Naive thymus-derived CD4-positive, alpha-beta T cell (primary cell): ENCODE data around the gene TNIP2. TPM values are rescaled to one million over a fixed set of nuclear protein-coding genes. Genes with fewer than 3 reads are reported as not detected.

ENCODE experiments used
- ATAC-seq: fragments of 150-1000 bp; cut with Tn5 transposase; 2 replicates; pipeline ENCODE4 v1.10.0; 2021; ENCODE audit warnings: mild to moderate bottlenecking, moderate library complexity
- CTCF ChIA-PET: fragments of 350-600 bp; sonication (Branson Sonifier 250); formaldehyde crosslinking; loops from one replicate; lab custom pipeline; 2021; ENCODE audit warnings: antibody characterized with exemption; lab: Charles Lee
- POLR2A ChIA-PET: fragments of 350-600 bp; sonication (Branson Sonifier 250); formaldehyde crosslinking; loops from one replicate; lab custom pipeline; 2021; ENCODE audit warnings: antibody characterized with exemption, inconsistent platforms; lab: Charles Lee
- DNase-seq, 9 donors: peaks; one replicate each; pipeline versions ENCODE4 v3.0.0 to v3.0.0-alpha.2; 2020 to 2022; ENCODE audit warnings: mixed read lengths in 1 of 9
- H3K27ac ChIP-seq: one replicate; pipeline ENCODE4 v1.7.0; 2013; ENCODE audit warnings: mild to moderate bottlenecking, low read depth, low read length, moderate library complexity
- H3K27me3 ChIP-seq, 2 donors: one replicate each; pipeline ENCODE4 v1.7.0; 2013; ENCODE audit warnings: low read length in 2 of 2, mild to moderate bottlenecking in 2 of 2, moderate library complexity in 2 of 2; ENCODE audit not compliant: control insufficient read depth in 2 of 2, insufficient read depth in 2 of 2
- H3K36me3 ChIP-seq, 3 experiments: 1 replicate in 2 of 3; 2 replicates in 1 of 3; pipeline ENCODE4 v1.7.0; 2013; ENCODE audit warnings: low read length in 3 of 3, mild to moderate bottlenecking in 3 of 3, moderate library complexity in 1 of 3; ENCODE audit not compliant: insufficient read depth in 3 of 3, control insufficient read depth in 2 of 3
- H3K4me1 ChIP-seq, 2 donors: one replicate each; pipeline ENCODE4 v1.7.0; 2013; ENCODE audit warnings: low read length in 2 of 2, mild to moderate bottlenecking in 2 of 2, moderate library complexity in 1 of 2; ENCODE audit not compliant: control insufficient read depth in 2 of 2, insufficient read depth in 2 of 2
- H3K4me3 ChIP-seq: 2 replicates; pipeline ENCODE4 v1.7.0; 2013; ENCODE audit warnings: mild to moderate bottlenecking, low read length
- H3K9me3 ChIP-seq, 3 experiments: 1 replicate in 2 of 3; 2 replicates in 1 of 3; pipeline ENCODE4 v1.7.0; 2013; ENCODE audit warnings: low read length in 3 of 3; ENCODE audit not compliant: control insufficient read depth in 2 of 3
- H3K27ac Mint-ChIP-seq, 9 donors: one replicate each; pipeline ENCODE4 v1.8.0; 2020 to 2022; ENCODE audit warnings: mixed read lengths in 9 of 9, mild to moderate bottlenecking in 8 of 9, moderate library complexity in 5 of 9, inconsistent platforms in 2 of 9
- H3K27me3 Mint-ChIP-seq, 5 donors: one replicate each; pipeline ENCODE4 v1.8.0; 2021 to 2022; ENCODE audit warnings: mixed read lengths in 5 of 5, mild to moderate bottlenecking in 1 of 5
- H3K36me3 Mint-ChIP-seq, 5 donors: one replicate each; pipeline ENCODE4 v1.8.0; 2020 to 2022; ENCODE audit warnings: mixed read lengths in 5 of 5, mild to moderate bottlenecking in 3 of 5, inconsistent platforms in 1 of 5
- H3K4me1 Mint-ChIP-seq, 7 donors: one replicate each; pipeline ENCODE4 v1.8.0; 2020 to 2022; ENCODE audit warnings: mixed read lengths in 7 of 7, mild to moderate bottlenecking in 3 of 7, inconsistent platforms in 1 of 7
- H3K4me3 Mint-ChIP-seq, 10 donors: one replicate each; pipeline ENCODE4 v1.8.0; 2020 to 2022; ENCODE audit warnings: mild to moderate bottlenecking in 10 of 10, mixed read lengths in 10 of 10, moderate library complexity in 6 of 10, inconsistent platforms in 2 of 10
- H3K9me3 Mint-ChIP-seq, 11 donors: one replicate each; pipeline ENCODE4 v1.8.0; 2020 to 2022; ENCODE audit warnings: mixed read lengths in 11 of 11, mild to moderate bottlenecking in 4 of 11, inconsistent platforms in 1 of 11, moderate library complexity in 1 of 11
- intact Hi-C, 2 donors: fragments of 100-400 bp; cut with micrococcal nuclease; formaldehyde crosslinking; loops; one replicate each; pipeline ENCODE4 v1.15.1; 2023
- polyA plus RNA-seq, 2 donors: library from polyadenylated mRNA; unstranded; fragments of 300-500 nt; fragmentation: Illumina TruSeq; gene quantifications; one replicate each; pipeline ENCODE4 v1.2.3, GENCODE V29; 2021
- total RNA-seq, 6 experiments: library from RNA in 5 of 6; stranded (reverse) in 5 of 6; gene quantifications; 1 replicate in 5 of 6; 2 replicates in 1 of 6; pipeline ENCODE4 v1.2.3 and lab custom pipeline; 2021 to 2026

Gene TNIP2
- total and polyA plus RNA-seq, 7 experiments from 2014 or later = 33.6 to 56.0 (median 43.6) TPM

DNA sequence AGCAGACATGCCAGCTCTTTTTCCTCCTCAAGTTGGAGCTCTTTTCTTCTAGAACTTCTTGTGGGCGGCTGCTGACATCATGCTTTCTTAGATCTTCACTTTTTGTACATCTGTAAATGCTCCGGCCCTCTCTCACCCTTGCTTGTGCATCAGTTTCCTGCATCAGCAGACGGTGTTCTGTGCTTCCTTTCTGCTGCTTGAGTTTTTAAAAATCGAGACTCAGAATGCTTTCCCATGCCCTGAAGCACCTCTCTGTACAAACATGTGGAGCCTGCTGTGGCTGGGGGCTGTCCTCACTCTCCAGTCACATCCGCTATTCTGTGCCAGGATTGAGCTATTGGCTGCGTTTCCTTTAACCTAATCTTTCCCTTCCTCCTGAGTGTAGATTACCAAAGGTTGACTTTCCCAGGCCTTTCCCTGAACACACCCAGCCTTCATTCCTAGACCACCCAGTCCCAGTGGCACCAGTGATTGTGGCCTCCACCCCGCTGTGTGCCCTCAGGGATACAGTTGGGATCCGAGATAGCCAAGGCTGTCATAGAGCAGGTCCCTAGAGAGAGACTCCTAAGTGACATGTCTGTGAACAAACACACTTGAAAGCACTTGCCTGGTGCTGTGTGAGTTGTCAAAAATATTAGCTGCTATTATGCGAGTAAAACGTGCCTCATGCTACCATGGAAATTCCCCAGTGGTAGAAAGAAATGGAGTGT lies 41.9 kb downstream of the TNIP2 start:
- no peaks in the 10 kb centered on the region for H3K9me3 ChIP-seq
- peaks cover 0 to 13% (median 0%) of the 10 kb centered on the region in 3 experiments for H3K36me3 ChIP-seq
- H3K27me3 ChIP-seq = no peaks in the 10 kb centered on the region
- DNase-seq (peak in 7 of 9 donors; percentile 49 to 74 (median 66)), ATAC-seq (peak; percentile 85)
- Mint-ChIP-seq H3K36me3 (peaks cover 0 to 27% (median 16%) of the 10 kb centered on the region in 5 donors), H3K27ac (peak overlapping the region; percentile 77 to 95 (median 88)), H3K4me3 (peak overlapping the region in 9 of 10 donors; percentile 0 to 66 (median 40)), H3K4me1 (peaks cover 14 to 29% (median 23%) of the 10 kb centered on the region in 7 donors), H3K9me3 (no peaks in the 10 kb centered on the region), H3K27me3 (no peaks in the 10 kb centered on the region)
- no peak overlapping the region for H3K4me3 ChIP-seq
- ChIA-PET POLR2A (interaction anchor here (0.6 to 0.9 kb wide), 2 partner anchors 10 to 29 kb away, joined by 3 read pairs; no protein-coding TSS in a partner anchor), CTCF (interaction anchor here (0.6 to 0.8 kb wide), 2 partner anchors 15 to 105 kb away, joined by 3 read pairs; no protein-coding TSS in a partner anchor)
- intact Hi-C loops = loop anchor here in 1 of 2 donors (1.0 kb wide), 1 partner anchor 32 kb away; no protein-coding TSS in a partner anchor
- peak overlapping the region; percentile 60 for H3K27ac ChIP-seq
- H3K4me1 ChIP-seq = peaks cover 6 to 16% of the 10 kb centered on the region in 2 donors

DNA sequence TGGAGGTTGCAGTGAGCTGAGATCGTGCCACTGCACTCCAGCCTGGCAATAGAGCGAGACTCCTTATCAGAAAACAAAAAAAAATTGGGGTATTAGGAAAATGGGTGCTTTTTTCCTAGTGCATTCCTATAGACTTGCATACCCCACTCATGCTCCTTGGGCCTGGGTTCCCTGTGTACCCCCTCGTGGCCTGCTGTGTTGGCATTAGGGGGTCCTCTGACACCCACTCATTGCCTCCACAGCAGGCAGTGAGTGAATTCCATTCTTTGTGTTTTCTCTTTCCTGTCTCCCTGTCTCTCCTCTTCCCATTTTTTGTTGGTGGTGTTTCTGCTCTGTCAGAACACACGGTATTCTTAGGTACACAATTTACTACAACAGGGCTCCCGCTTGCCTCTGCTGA lies 42.8 kb downstream of the TNIP2 start:
- H3K36me3 ChIP-seq = peaks cover 0 to 13% (median 0%) of the 10 kb centered on the region in 3 experiments
- peak overlapping the region; percentile 60 for H3K27ac ChIP-seq
- no peaks in the 10 kb centered on the region for H3K27me3 ChIP-seq
- ATAC-seq = no peak
- CTCF ChIA-PET = interaction anchor here (0.6 kb wide), 1 partner anchor 16 kb away, joined by 3 read pairs; no protein-coding TSS in a partner anchor
- H3K4me3 ChIP-seq = no peak overlapping the region
- Mint-ChIP-seq H3K27ac (peak overlapping the region; percentile 77 to 95 (median 88)), H3K27me3 (no peaks in the 10 kb centered on the region), H3K9me3 (no peaks in the 10 kb centered on the region), H3K36me3 (peaks cover 0 to 24% (median 15%) of the 10 kb centered on the region in 5 donors), H3K4me3 (peak overlapping the region in 5 of 10 donors; percentile 11 to 62 (median 34)), H3K4me1 (peaks cover 14 to 29% (median 23%) of the 10 kb centered on the region in 7 donors)
- no peak for DNase-seq
- POLR2A ChIA-PET = interaction anchor here (0.6 to 0.9 kb wide), 2 partner anchors 11 to 28 kb away, joined by 3 read pairs; no protein-coding TSS in a partner anchor
- no peaks in the 10 kb centered on the region for H3K9me3 ChIP-seq
- intact Hi-C loops = no loop called here
- peaks cover 6 to 16% of the 10 kb centered on the region in 2 donors for H3K4me1 ChIP-seq

DNA sequence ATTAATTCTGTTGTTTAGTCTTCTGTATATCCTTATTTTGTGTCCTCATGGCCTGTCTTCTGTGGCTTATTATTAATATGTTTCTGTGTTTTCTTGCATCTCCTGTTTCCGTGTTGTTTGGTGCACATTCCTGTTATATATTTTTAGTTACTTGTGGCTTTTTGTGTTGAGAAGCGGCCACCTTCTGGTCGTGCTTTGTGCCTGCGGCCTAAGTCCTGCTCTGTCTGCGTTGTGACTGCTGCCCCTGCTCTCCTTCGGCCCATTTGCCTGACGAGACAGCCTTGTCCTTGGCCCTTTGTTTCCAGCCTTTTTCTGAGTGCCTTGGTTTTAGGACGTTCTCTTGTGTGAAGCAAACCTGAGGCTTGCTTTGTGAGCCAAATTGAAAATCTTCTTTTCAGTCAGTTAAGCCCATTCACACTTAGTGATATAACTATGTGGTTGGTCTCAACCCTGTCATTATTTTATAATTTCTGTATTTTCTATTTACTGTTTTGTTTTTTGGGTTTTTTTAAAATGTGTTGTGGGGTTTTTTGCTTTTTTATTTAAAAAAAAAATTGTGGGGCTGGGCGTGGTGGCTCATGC lies 43.8 kb downstream of the TNIP2 start:
- ChIA-PET POLR2A (no interaction called here), CTCF (no interaction called here)
- Mint-ChIP-seq H3K4me1 (peaks cover 14 to 29% (median 23%) of the 10 kb centered on the region in 7 donors), H3K9me3 (no peaks in the 10 kb centered on the region), H3K27ac (peak overlapping the region in 5 of 9 donors; percentile 9 to 63 (median 41)), H3K27me3 (no peaks in the 10 kb centered on the region), H3K36me3 (peaks cover 0 to 19% (median 11%) of the 10 kb centered on the region in 5 donors), H3K4me3 (no peak overlapping the region)
- intact Hi-C loops = no loop called here
- Histone ChIP-seq H3K9me3 (no peaks in the 10 kb centered on the region), H3K4me3 (no peak overlapping the region), H3K27me3 (no peaks in the 10 kb centered on the region), H3K36me3 (peaks cover 0 to 13% (median 0%) of the 10 kb centered on the region in 3 experiments), H3K27ac (no peak overlapping the region), H3K4me1 (peaks cover 6 to 16% of the 10 kb centered on the region in 2 donors)
- ATAC-seq (no peak), DNase-seq (no peak)

DNA sequence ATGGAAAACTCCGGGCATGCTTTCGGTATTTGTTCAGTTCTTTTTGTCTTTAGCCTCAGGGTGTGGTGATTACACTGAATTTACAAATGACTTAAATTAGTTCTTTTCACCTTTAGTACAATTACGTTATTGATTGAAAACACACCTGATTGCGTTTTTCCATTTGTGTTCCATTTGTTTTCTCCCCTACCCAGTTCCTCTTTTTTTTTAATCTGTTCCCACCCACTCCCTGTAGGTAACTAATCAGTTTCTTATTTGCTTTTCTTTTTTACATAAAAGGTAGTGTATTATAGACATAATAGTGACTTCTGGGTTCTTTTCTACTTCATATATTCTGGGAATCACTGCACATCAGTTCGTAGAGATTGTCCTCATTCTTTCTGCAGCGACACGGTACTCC lies 53.4 kb downstream of the TNIP2 start:
- intact Hi-C loops = no loop called here
- ATAC-seq (no peak), DNase-seq (no peak)
- no peaks in the 10 kb centered on the region for H3K9me3 ChIP-seq
- no peaks in the 10 kb centered on the region for H3K9me3 Mint-ChIP-seq
- H3K4me1 Mint-ChIP-seq = peaks cover 0 to 4% (median 0%) of the 10 kb centered on the region in 7 donors
- CTCF ChIA-PET = no interaction called here
- H3K27me3 Mint-ChIP-seq = no peaks in the 10 kb centered on the region
- H3K36me3 ChIP-seq = peaks cover 11 to 62% (median 31%) of the 10 kb centered on the region in 3 experiments
- POLR2A ChIA-PET = no interaction called here
- peak overlapping the region in 1 of 9 donors; percentile 53 for H3K27ac Mint-ChIP-seq
- peaks cover 20 to 56% (median 33%) of the 10 kb centered on the region in 5 donors for H3K36me3 Mint-ChIP-seq
- no peaks in the 10 kb centered on the region for H3K27me3 ChIP-seq
- H3K27ac ChIP-seq = no peak overlapping the region
- H3K4me1 ChIP-seq = no peaks in the 10 kb centered on the region
- H3K4me3 Mint-ChIP-seq = peak overlapping the region in 1 of 10 donors; percentile 14
- no peak overlapping the region for H3K4me3 ChIP-seq

DNA sequence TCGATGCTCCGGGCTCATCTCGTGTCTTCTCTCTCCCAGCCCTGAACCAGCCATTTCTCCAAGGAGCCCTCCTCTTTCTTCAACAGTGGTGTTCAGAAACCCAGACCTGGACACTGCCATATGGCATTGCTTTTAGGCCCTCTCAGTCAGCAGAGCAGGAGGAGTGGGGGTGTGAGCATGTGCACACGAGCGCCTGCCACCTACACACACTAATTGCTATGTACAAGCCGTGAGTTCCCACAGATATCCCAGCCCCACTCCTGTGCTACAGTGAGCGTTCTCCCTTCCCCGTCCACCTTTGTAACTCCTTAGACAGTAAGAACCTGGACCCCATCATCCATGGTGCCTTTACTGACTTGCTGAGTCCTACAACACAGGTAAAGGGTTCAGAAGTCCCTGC lies 53.8 kb downstream of the TNIP2 start:
- CTCF ChIA-PET = no interaction called here
- no peaks in the 10 kb centered on the region for H3K9me3 ChIP-seq
- POLR2A ChIA-PET = no interaction called here
- Mint-ChIP-seq H3K4me3 (no peak overlapping the region), H3K9me3 (no peaks in the 10 kb centered on the region), H3K27ac (no peak overlapping the region), H3K36me3 (peaks cover 20 to 59% (median 33%) of the 10 kb centered on the region in 5 donors), H3K27me3 (no peaks in the 10 kb centered on the region), H3K4me1 (peaks cover 0 to 4% (median 0%) of the 10 kb centered on the region in 7 donors)
- intact Hi-C loops = no loop called here
- peaks cover 11 to 65% (median 35%) of the 10 kb centered on the region in 3 experiments for H3K36me3 ChIP-seq
- H3K27ac ChIP-seq = no peak overlapping the region
- DNase-seq = no peak
- H3K4me1 ChIP-seq = no peaks in the 10 kb centered on the region
- ATAC-seq = no peak
- H3K27me3 ChIP-seq = no peaks in the 10 kb centered on the region
- no peak overlapping the region for H3K4me3 ChIP-seq

DNA sequence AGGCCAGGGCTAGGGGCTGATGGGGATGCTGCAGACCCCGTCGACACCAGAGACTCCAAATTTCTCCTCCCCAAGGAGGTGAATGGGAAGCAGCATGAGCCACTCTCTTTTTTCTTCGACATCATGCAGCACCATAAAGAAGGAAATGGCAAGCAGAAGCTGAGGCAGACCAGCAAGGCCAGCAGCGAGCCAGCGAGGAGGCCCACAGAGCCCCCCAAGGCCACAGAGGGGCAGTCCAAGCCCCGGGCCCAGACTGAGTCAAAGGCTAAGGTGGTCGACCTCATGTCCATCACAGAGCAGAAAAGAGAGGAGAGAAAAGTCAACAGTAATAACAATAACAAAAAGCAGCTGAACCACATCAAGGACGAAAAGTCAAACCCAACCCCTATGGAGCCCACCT lies 56.1 kb downstream of the TNIP2 start:
- Mint-ChIP-seq H3K4me3 (no peak overlapping the region), H3K36me3 (peaks cover 20 to 70% (median 35%) of the 10 kb centered on the region in 5 donors), H3K4me1 (no peaks in the 10 kb centered on the region), H3K27ac (peak overlapping the region in 1 of 9 donors; percentile 2), H3K9me3 (no peaks in the 10 kb centered on the region), H3K27me3 (no peaks in the 10 kb centered on the region)
- POLR2A ChIA-PET = no interaction called here
- Histone ChIP-seq H3K4me1 (no peaks in the 10 kb centered on the region), H3K27me3 (no peaks in the 10 kb centered on the region), H3K27ac (no peak overlapping the region), H3K36me3 (peaks cover 17 to 87% (median 45%) of the 10 kb centered on the region in 3 experiments), H3K9me3 (no peaks in the 10 kb centered on the region), H3K4me3 (no peak overlapping the region)
- ATAC-seq = no peak
- DNase-seq = no peak
- CTCF ChIA-PET = no interaction called here
- intact Hi-C loops = no loop called here
